ENCODE data around the gene PRDM5.

GRCh38 chr4:120918788-120919187 lies 3.7 kb downstream of the PRDM5 start:
- TF ChIP-seq CTCF (optimal IDR thresholded peaks at IDR 0.05 in 1 of 3, IDR thresholded peaks at IDR 0.05 in 1 of 3, conservative IDR thresholded peaks at IDR 0.05 in 1 of 3; ENCODE audit: extremely low read depth in 1 of 3, insufficient read depth in 2 of 3, low read length in 3 of 3) (no peak), EZH2 (IDR thresholded peaks at IDR 0.05; ENCODE audit: low read length) (no peak)

Measured in keratinocyte (primary cell).